ENCODE measurements around the gene NTRK2.

The NTRK2 gene

DNA sequence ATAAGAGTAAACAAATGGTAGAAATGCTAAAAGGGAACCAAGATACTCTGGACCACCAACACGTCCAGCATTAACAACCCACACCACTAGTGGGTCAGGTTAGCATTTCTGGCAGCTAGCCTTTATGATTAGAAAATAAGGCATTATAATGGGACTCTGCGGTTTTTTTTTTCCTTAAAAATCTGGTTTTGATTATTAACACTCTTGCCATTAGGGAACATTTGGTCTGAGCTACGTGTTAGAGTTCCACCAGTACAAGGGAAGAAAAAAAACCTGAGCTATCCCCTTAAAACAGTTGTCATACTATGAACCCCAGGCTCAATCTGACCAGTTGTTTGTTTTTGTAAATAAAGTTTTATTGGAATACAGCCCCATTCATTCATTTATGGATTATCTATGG is 110.4 kb downstream of the NTRK2 start:
- Histone ChIP-seq H3K9me3 (ENCODE audit: control insufficient read depth, insufficient read depth, low read length) (no peaks in the 10 kb centered on the region), H3K79me2 (ENCODE audit: control insufficient read depth, low read length) (no peaks in the 10 kb centered on the region)
- no peak for TF ChIP-seq EZH2phosphoT487 (IDR thresholded peaks at IDR 0.05; ENCODE audit: borderline replicate concordance, low read length)
- TF ChIP-seq, protein P1, sequence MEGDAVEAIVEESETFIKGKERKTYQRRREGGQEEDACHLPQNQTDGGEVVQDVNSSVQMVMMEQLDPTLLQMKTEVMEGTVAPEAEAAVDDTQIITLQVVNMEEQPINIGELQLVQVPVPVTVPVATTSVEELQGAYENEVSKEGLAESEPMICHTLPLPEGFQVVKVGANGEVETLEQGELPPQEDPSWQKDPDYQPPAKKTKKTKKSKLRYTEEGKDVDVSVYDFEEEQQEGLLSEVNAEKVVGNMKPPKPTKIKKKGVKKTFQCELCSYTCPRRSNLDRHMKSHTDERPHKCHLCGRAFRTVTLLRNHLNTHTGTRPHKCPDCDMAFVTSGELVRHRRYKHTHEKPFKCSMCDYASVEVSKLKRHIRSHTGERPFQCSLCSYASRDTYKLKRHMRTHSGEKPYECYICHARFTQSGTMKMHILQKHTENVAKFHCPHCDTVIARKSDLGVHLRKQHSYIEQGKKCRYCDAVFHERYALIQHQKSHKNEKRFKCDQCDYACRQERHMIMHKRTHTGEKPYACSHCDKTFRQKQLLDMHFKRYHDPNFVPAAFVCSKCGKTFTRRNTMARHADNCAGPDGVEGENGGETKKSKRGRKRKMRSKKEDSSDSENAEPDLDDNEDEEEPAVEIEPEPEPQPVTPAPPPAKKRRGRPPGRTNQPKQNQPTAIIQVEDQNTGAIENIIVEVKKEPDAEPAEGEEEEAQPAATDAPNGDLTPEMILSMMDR (IDR thresholded peaks at IDR 0.05; ENCODE audit: low read depth, low read length, poor library complexity, severe bottlenecking): no peak

DNA sequence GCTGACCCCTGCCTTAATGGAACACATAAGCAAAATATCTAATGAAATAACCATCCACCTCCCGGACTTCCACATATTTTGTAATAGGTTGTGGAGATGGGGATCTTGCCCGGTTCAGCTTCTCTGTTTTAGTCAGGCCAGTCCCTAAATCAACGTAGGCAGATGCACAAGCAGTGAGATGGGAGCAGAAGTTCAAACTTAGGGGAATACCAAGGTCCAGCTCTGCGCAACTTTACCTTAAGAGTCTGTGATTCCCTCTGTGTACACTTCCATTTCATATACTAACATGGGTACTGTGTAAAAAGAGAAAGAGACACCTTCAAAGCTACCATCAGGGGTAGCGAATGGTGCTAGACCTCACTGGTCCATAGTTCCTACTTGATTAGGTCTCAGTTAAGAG is 110.9 kb downstream of the NTRK2 start:
- Histone ChIP-seq H3K27ac (ENCODE audit: low read depth, low read length) (no peak overlapping the region), H3K9me3 (ENCODE audit: control insufficient read depth, insufficient read depth, low read length) (no peaks in the 10 kb centered on the region), H3K79me2 (ENCODE audit: control insufficient read depth, low read length) (no peaks in the 10 kb centered on the region), H3K4me1 (ENCODE audit: control insufficient read depth, low read length) (no peaks in the 10 kb centered on the region), H3F3A (ENCODE audit: control insufficient read depth, insufficient read depth) (no peaks in the 10 kb centered on the region), H3K9me2 (replicated peaks; ENCODE audit: control insufficient read depth, low read length) (no peaks in the 10 kb centered on the region), H3K4me2 (ENCODE audit: low read length) (no peak overlapping the region), H3K27me3 (ENCODE audit: control insufficient read depth, low read length) (peaks cover 6% of the 10 kb centered on the region), H3K36me3 (ENCODE audit: control insufficient read depth, low read length) (no peaks in the 10 kb centered on the region), H3K4me3 (ENCODE audit: low read length) (no peak overlapping the region), H4K20me1 (ENCODE audit: control insufficient read depth, insufficient read depth, low read depth, low read length) (no peaks in the 10 kb centered on the region)
- no peak for TF ChIP-seq EZH2phosphoT487 (IDR thresholded peaks at IDR 0.05; ENCODE audit: borderline replicate concordance, low read length)
- TF ChIP-seq, protein P1 (IDR thresholded peaks at IDR 0.05; ENCODE audit: low read depth, low read length, poor library complexity, severe bottlenecking): no peak

More for the DNA sequence above, 110.4 kb downstream of the NTRK2 start:
- Histone ChIP-seq H4K20me1 (ENCODE audit: control insufficient read depth, insufficient read depth, low read depth, low read length) (no peaks in the 10 kb centered on the region), H3K27ac (ENCODE audit: low read depth, low read length) (no peak overlapping the region), H3K4me3 (ENCODE audit: low read length) (no peak overlapping the region), H3K27me3 (ENCODE audit: control insufficient read depth, low read length) (peaks cover 6% of the 10 kb centered on the region), H3K36me3 (ENCODE audit: control insufficient read depth, low read length) (no peaks in the 10 kb centered on the region), H3K4me1 (ENCODE audit: control insufficient read depth, low read length) (no peaks in the 10 kb centered on the region), H3K4me2 (ENCODE audit: low read length) (no peak overlapping the region), H3F3A (ENCODE audit: control insufficient read depth, insufficient read depth) (no peaks in the 10 kb centered on the region), H3K9me2 (replicated peaks; ENCODE audit: control insufficient read depth, low read length) (no peaks in the 10 kb centered on the region)

DNA sequence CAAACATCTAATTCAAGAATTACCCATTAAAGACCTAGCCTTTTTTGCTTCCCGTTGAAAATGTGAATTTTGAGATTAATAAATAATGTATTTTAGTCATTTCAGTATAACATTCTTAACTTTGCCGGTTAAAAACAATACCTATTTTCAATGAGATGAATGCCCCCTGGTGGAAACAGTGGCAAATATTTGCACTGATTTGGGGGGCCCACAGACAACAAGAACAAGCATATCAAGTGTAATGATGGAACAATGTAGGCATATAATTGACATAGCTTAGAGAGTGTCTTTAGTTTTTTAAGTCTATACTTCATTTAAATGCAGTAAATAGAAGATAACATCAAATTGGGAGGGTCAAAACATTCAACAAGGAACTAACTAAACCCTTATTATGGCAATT is 111.9 kb downstream of the NTRK2 start:
- Histone ChIP-seq H3K4me1 (ENCODE audit: control insufficient read depth, low read length) (no peaks in the 10 kb centered on the region), H3K4me3 (ENCODE audit: low read length) (no peak overlapping the region), H4K20me1 (ENCODE audit: control insufficient read depth, insufficient read depth, low read depth, low read length) (no peaks in the 10 kb centered on the region), H3K27ac (ENCODE audit: low read depth, low read length) (no peak overlapping the region), H3K79me2 (ENCODE audit: control insufficient read depth, low read length) (no peaks in the 10 kb centered on the region), H3K9me2 (replicated peaks; ENCODE audit: control insufficient read depth, low read length) (no peaks in the 10 kb centered on the region), H3K36me3 (ENCODE audit: control insufficient read depth, low read length) (no peaks in the 10 kb centered on the region), H3K27me3 (ENCODE audit: control insufficient read depth, low read length) (peaks cover 6% of the 10 kb centered on the region), H3K9me3 (ENCODE audit: control insufficient read depth, insufficient read depth, low read length) (no peaks in the 10 kb centered on the region), H3K4me2 (ENCODE audit: low read length) (no peak overlapping the region), H3F3A (ENCODE audit: control insufficient read depth, insufficient read depth) (no peaks in the 10 kb centered on the region)
- TF ChIP-seq, protein P1 (IDR thresholded peaks at IDR 0.05; ENCODE audit: low read depth, low read length, poor library complexity, severe bottlenecking): peak; percentile 57
- TF ChIP-seq EZH2phosphoT487 (IDR thresholded peaks at IDR 0.05; ENCODE audit: borderline replicate concordance, low read length): no peak
